Testis (tissue), 2 donors: ENCODE data around the gene TMEM178B.

Experiments
- CTCF ChIP-seq, 3 experiments: fragments of 450-650 bp in 2 of 3; fragments of 200-600 bp in 1 of 3; sonication (generic) in 1 of 3; IDR thresholded peaks; one replicate each; pipeline ENCODE4 v1.5.1; 2016 to 2019; ENCODE audit warnings: antibody characterized with exemption in 3 of 3, mild to moderate bottlenecking in 2 of 3, moderate library complexity in 1 of 3
- POLR2A ChIP-seq: fragments of 450-650 bp; IDR thresholded peaks from one replicate; pipeline ENCODE4 v1.6.1; 2017; ENCODE audit warnings: antibody characterized with exemption, mild to moderate bottlenecking, moderate library complexity

- no peak for TF ChIP-seq CTCF (IDR thresholded peaks at IDR 0.05)
- no peak for TF ChIP-seq POLR2A
These were observed 296.3 kb downstream of the TMEM178B start for GRCh38 chr7:141370178-141370577.
